Heart left ventricle (tissue), 16 donors: Measurements from ENCODE around the gene MYCBP2. TPM values are rescaled to one million over a fixed set of nuclear protein-coding genes. Genes with fewer than 3 reads are reported as not detected.
"Not testable (repeated sequence)": the region's sequence is repeated elsewhere in the genome, so short reads cannot be mapped to it uniquely, and the experiment has no call there.

Experiments used
- ATAC-seq, 4 donors: fragments of 200-7000 bp; cut with Tn5 transposase; one replicate each; pipeline ENCODE4 v1.9.1; 2020 to 2022; ENCODE audit warnings: moderate library complexity in 4 of 4, mild to moderate bottlenecking in 3 of 4, moderate number of reproducible peaks in 1 of 4
- DNase-seq, 5 donors: peaks; one replicate each; pipeline ENCODE4 v3.0.0-alpha.2; 2020
- H3K27ac ChIP-seq, 12 donors: fragments of 200-600 bp; sonication (generic) in 4 of 12; one replicate each; pipeline versions ENCODE4 v1.5.0 to v1.8.0; 2016 to 2022; ENCODE audit warnings: mild to moderate bottlenecking in 2 of 12
- H3K27me3 ChIP-seq, 9 donors: fragments of 200-600 bp; sonication (generic) in 2 of 9; one replicate each; pipeline versions ENCODE4 v1.5.1 to v1.8.0; 2016 to 2022; ENCODE audit warnings: mild to moderate bottlenecking in 3 of 9
- H3K36me3 ChIP-seq, 9 donors: fragments of 200-600 bp; sonication (generic) in 2 of 9; one replicate each; pipeline versions ENCODE4 v1.5.0 to v1.8.0; 2018 to 2022; ENCODE audit warnings: mild to moderate bottlenecking in 2 of 9
- H3K4me1 ChIP-seq, 12 donors: fragments of 200-600 bp; sonication (generic) in 4 of 12; one replicate each; pipeline versions ENCODE4 v1.5.0 to v1.8.0; 2016 to 2022; ENCODE audit warnings: mild to moderate bottlenecking in 3 of 12
- H3K4me3 ChIP-seq, 12 donors: fragments of 200-600 bp; sonication (generic) in 4 of 12; one replicate each; pipeline versions ENCODE4 v1.5.0 to v1.8.0; 2017 to 2022; ENCODE audit warnings: mild to moderate bottlenecking in 9 of 12, moderate library complexity in 4 of 12
- H3K9me3 ChIP-seq, 12 donors: fragments of 200-600 bp; sonication (generic) in 4 of 12; one replicate each; pipeline versions ENCODE4 v1.5.0 to v1.8.0; 2016 to 2022; ENCODE audit warnings: mild to moderate bottlenecking in 1 of 12
- CTCF ChIP-seq, 12 donors: fragments of 200-600 bp; sonication (generic) in 4 of 12; IDR thresholded peaks; one replicate each; pipeline versions ENCODE4 v1.5.0 to v1.8.0; 2018 to 2022; ENCODE audit warnings: antibody characterized with exemption in 12 of 12, mild to moderate bottlenecking in 5 of 12
- POLR2A ChIP-seq, 2 donors: fragments of 450-650 bp; IDR thresholded peaks; one replicate each; pipeline ENCODE4 v1.6.1; 2017; ENCODE audit warnings: antibody characterized with exemption in 2 of 2, mild to moderate bottlenecking in 2 of 2, moderate library complexity in 2 of 2
- WGBS, 4 donors: extraction: QIAGEN DNeasy Blood & Tissue Kit in 2 of 4; methylation state at CpG; one replicate each; pipeline versions ENCODE4 v1.1.5 to v1.1.7; 2013 to 2018; 5-methylcytosine and 5-hydroxymethylcytosine counted together
- intact Hi-C, 10 donors: fragments of 100-400 bp; cut with DNase I; formaldehyde crosslinking; loops; one replicate each; pipeline versions ENCODE4 v1.11.1 to v1.14.2; 2022
- polyA plus RNA-seq, 2 donors: library from polyadenylated mRNA; stranded (reverse); fragments of 200-250 nt; gene quantifications; one replicate each; pipeline ENCODE4 v1.2.3, GENCODE V29; 2013
- total RNA-seq, 9 donors: library from RNA; depleted of rRNA in 2 of 9; stranded (reverse); fragments of >200 nt in 2 of 9; fragmentation: NEBNext Ultra II Directional in 3 of 9; extraction: Animal tissue kit (Norgen Biotek cat#: 25700) in 3 of 9; gene quantifications; one replicate each; pipeline versions ENCODE4 v1.1.0 to v1.2.4, GENCODE V29; 2016 to 2023
- donor health status: ischemic (EF 13 %, LVEDD 7.1; RV severe dilation, severe dysfunction).
- donor health status: healthy with polysubstance abuse.
- donor health status: DM: no; HTN: yes; CAD: no.
- donor health status: DM: no; HTN: no; CAD: no.
- donor health status: ischemic (EF 25% LVEDD 6.9; RV normal size, moderate dysfunction).
- donor health status: ischemic (EF 25% LVEDD 5.7; RV mildly dilated, moderate dysfunction).
- donor health status: healthy.
- donor health status: DM: yes; HTN: yes; CAD: no.
- donor health status: ischemic (EF 35%, LVEDD 5.7; RV mildly dilated, moderate dysfunction).
- donor health status: nonischemic (EF 11% LVEDD 7.7; RV severe dilation, severe dysfunction).
- donor health status: DM: yes; HTN: yes; CAD: no.
- donor health status: PGD.
- donor health status: ischemic (EF 29% LVEDD 5.4; RV normal size, mild dysfunction).
- donor health status: nonischemic (EF 23%, LVEDD 6.1; RV moderate dilation, normal function).

Gene MYCBP2
- total and polyA plus RNA-seq, 11 donors, result 15.7 to 85.6 (median 58.2) TPM

GRCh38 chr13:77316430-77316829 lies 10.5 kb downstream of the MYCBP2 start:
- peaks cover 0 to 5% (median 0%) of the 10 kb centered on the region in 9 donors for H3K36me3 ChIP-seq
- ATAC-seq (peak; percentile 18 to 83 (median 39)), DNase-seq (no peak)
- intact Hi-C loops, result no loop called here
- peaks cover 0 to 66% (median 21%) of the 10 kb centered on the region in 12 donors for H3K4me1 ChIP-seq
- TF ChIP-seq POLR2A (IDR thresholded peaks at IDR 0.05) (no peak), CTCF (IDR thresholded peaks at IDR 0.05) (no peak)
- H3K4me3 ChIP-seq, result no peak overlapping the region
- H3K27me3 ChIP-seq, result no peaks in the 10 kb centered on the region
- 50 to 64% (median 54%) methylated on average over 4 of the region's 4 CpGs for WGBS, 4 donors
- no peaks in the 10 kb centered on the region for H3K9me3 ChIP-seq
- H3K27ac ChIP-seq, result peak overlapping the region in 8 of 12 donors; percentile 11 to 66 (median 30)

GRCh38 chr13:77315509-77315908 lies 11.4 kb downstream of the MYCBP2 start:
- H3K27me3 ChIP-seq, DNase-seq, H3K36me3 ChIP-seq, ATAC-seq, intact Hi-C loops, H3K9me3 ChIP-seq, H3K4me3 ChIP-seq: not testable (repeated sequence)
- Histone ChIP-seq H3K4me1 (peaks cover 3 to 65% (median 31%) of the 10 kb centered on the region in 12 donors), H3K27ac (peak overlapping the region in 2 of 12 donors; percentile 21 to 45)
- 65 to 82% (median 72%) methylated on average over 7 of the region's 7 CpGs for WGBS, 4 donors

GRCh38 chr13:77313923-77314322 lies 13.0 kb downstream of the MYCBP2 start:
- no peak overlapping the region for H3K4me3 ChIP-seq
- DNase-seq (no peak), ATAC-seq (no peak)
- H3K36me3 ChIP-seq, result peaks cover 0 to 5% (median 0%) of the 10 kb centered on the region in 9 donors
- WGBS, 4 donors, result 85 to 87% (median 86%) methylated on average over 3 of the region's 3 CpGs
- H3K9me3 ChIP-seq, result no peaks in the 10 kb centered on the region
- peaks cover 3 to 72% (median 36%) of the 10 kb centered on the region in 12 donors for H3K4me1 ChIP-seq
- H3K27ac ChIP-seq, result no peak overlapping the region
- H3K27me3 ChIP-seq, result no peaks in the 10 kb centered on the region
- intact Hi-C loops, result no loop called here
- TF ChIP-seq POLR2A (IDR thresholded peaks at IDR 0.05) (no peak), CTCF (IDR thresholded peaks at IDR 0.05) (no peak)

GRCh38 chr13:77312311-77312710 lies 14.6 kb downstream of the MYCBP2 start:
- no peak for TF ChIP-seq POLR2A (IDR thresholded peaks at IDR 0.05)
- no peak for TF ChIP-seq CTCF (IDR thresholded peaks at IDR 0.05)
- no peak for DNase-seq
- WGBS, 4 donors, result 36 to 59% (median 45%) methylated on average over 1 of the region's 1 CpG
- Histone ChIP-seq H3K27ac (no peak overlapping the region), H3K27me3 (no peaks in the 10 kb centered on the region), H3K36me3 (peaks cover 0 to 3% (median 0%) of the 10 kb centered on the region in 9 donors), H3K4me1 (peaks cover 3 to 88% (median 44%) of the 10 kb centered on the region in 12 donors), H3K4me3 (no peak overlapping the region), H3K9me3 (no peaks in the 10 kb centered on the region)
- intact Hi-C loops, result no loop called here
- no peak for ATAC-seq
